ENCODE measurements around the gene SLC45A3. TPM values are rescaled to one million over a fixed set of nuclear protein-coding genes. Genes with fewer than 3 reads are reported as not detected.

SLC45A3 gene
- total RNA-seq, 1 experiment from 2014 or later = 5.5 TPM

GRCh38 chr1:205650241-205650640, 30.1 kb downstream of the SLC45A3 start:
- no peak for DNase-seq
- Histone ChIP-seq H3K9me3 (no peaks in the 10 kb centered on the region), H3K4me3 (ENCODE audit: low read depth, low read length) (no peak overlapping the region), H3K27me3 (replicated peaks; ENCODE audit: control insufficient read depth, insufficient read depth, low read length) (no peaks in the 10 kb centered on the region), H3K36me3 (ENCODE audit: control insufficient read depth, insufficient read depth, low read length) (no peaks in the 10 kb centered on the region), H3K4me1 (no peaks in the 10 kb centered on the region)
- ChIA-PET CTCF (interaction anchor here (0.6 to 2.1 kb wide), 2 partner anchors 9 to 114 kb away, joined by 6 to 10 read pairs; no protein-coding TSS in a partner anchor), POLR2A (no interaction called here)
- H3K4me3 Mint-ChIP-seq (ENCODE audit: unreplicated experiment) = no peak overlapping the region
- no peaks in the 10 kb centered on the region for H3K36me3 Mint-ChIP-seq (ENCODE audit: insufficient read depth, unreplicated experiment)
- H3K27ac Mint-ChIP-seq (ENCODE audit: unreplicated experiment) = no peak overlapping the region
- intact Hi-C loops (cut with micrococcal nuclease; ENCODE audit: unreplicated experiment) = no loop called here
- no TSS peak for BruUV-seq (replicated peaks)
- H3K27me3 Mint-ChIP-seq (ENCODE audit: insufficient read depth, unreplicated experiment) = no peaks in the 10 kb centered on the region
- H3K9me3 Mint-ChIP-seq (ENCODE audit: unreplicated experiment) = no peaks in the 10 kb centered on the region
- TF ChIP-seq, protein P1, sequence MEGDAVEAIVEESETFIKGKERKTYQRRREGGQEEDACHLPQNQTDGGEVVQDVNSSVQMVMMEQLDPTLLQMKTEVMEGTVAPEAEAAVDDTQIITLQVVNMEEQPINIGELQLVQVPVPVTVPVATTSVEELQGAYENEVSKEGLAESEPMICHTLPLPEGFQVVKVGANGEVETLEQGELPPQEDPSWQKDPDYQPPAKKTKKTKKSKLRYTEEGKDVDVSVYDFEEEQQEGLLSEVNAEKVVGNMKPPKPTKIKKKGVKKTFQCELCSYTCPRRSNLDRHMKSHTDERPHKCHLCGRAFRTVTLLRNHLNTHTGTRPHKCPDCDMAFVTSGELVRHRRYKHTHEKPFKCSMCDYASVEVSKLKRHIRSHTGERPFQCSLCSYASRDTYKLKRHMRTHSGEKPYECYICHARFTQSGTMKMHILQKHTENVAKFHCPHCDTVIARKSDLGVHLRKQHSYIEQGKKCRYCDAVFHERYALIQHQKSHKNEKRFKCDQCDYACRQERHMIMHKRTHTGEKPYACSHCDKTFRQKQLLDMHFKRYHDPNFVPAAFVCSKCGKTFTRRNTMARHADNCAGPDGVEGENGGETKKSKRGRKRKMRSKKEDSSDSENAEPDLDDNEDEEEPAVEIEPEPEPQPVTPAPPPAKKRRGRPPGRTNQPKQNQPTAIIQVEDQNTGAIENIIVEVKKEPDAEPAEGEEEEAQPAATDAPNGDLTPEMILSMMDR (IDR thresholded peaks at IDR 0.05; ENCODE audit: insufficient read depth in 1 of 2, low read depth in 1 of 2, low read length in 1 of 2, severe bottlenecking in 1 of 2, unreplicated experiment in 1 of 2) = no peak
- no peaks in the 10 kb centered on the region for H3K4me1 Mint-ChIP-seq (ENCODE audit: low read depth, unreplicated experiment)

DNA sequence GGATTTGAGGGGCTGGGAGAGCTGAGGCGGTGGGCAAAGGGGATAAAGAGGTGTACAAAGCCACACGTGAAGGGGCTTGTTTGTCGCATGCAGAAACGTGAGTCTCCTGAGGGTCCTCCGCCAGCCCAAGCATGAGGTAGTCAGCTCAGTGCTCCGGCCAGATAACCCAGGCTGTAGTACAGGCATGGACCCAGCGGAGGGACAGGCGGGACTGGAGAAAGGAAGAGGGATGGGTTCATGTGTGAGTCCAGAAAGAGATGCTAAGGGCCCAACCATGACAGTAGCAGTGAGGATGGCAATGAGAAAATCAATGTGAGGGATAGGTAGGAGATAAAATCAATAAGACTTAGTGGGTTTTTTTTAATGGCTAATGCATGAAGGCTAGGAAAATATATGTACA, 34.8 kb downstream of the SLC45A3 start:
- no TSS peak for BruUV-seq (replicated peaks)
- no peak overlapping the region for H3K4me3 Mint-ChIP-seq (ENCODE audit: unreplicated experiment)

GRCh38 chr1:205642679-205643307, 37.5 kb downstream of the SLC45A3 start:
- H3K27me3 ChIP-seq (replicated peaks; ENCODE audit: control insufficient read depth, insufficient read depth, low read length) = no peaks in the 10 kb centered on the region
- TF ChIP-seq, protein P1 (IDR thresholded peaks at IDR 0.05; ENCODE audit: insufficient read depth in 1 of 2, low read depth in 1 of 2, low read length in 1 of 2, severe bottlenecking in 1 of 2, unreplicated experiment in 1 of 2) = no peak
- ChIA-PET CTCF (interaction anchor here (0.6 kb wide), 1 partner anchor 15 kb away, joined by 3 read pairs; no protein-coding TSS in a partner anchor), POLR2A (no interaction called here)
- no peaks in the 10 kb centered on the region for H3K36me3 Mint-ChIP-seq (ENCODE audit: insufficient read depth, unreplicated experiment)
- BruUV-seq (replicated peaks) = no TSS peak
- no peaks in the 10 kb centered on the region for H3K9me3 Mint-ChIP-seq (ENCODE audit: unreplicated experiment)
- H3K27ac Mint-ChIP-seq (ENCODE audit: unreplicated experiment) = no peak overlapping the region
- intact Hi-C loops (cut with micrococcal nuclease; ENCODE audit: unreplicated experiment) = no loop called here
- H3K27me3 Mint-ChIP-seq (ENCODE audit: insufficient read depth, unreplicated experiment) = no peaks in the 10 kb centered on the region
- no peaks in the 10 kb centered on the region for H3K4me1 ChIP-seq
- H3K4me3 Mint-ChIP-seq (ENCODE audit: unreplicated experiment) = no peak overlapping the region
- H3K4me3 ChIP-seq (ENCODE audit: low read depth, low read length) = no peak overlapping the region
- DNase-seq = no peak
- H3K36me3 ChIP-seq (ENCODE audit: control insufficient read depth, insufficient read depth, low read length) = no peaks in the 10 kb centered on the region
- no peaks in the 10 kb centered on the region for H3K4me1 Mint-ChIP-seq (ENCODE audit: low read depth, unreplicated experiment)
- no peaks in the 10 kb centered on the region for H3K9me3 ChIP-seq

More for the DNA sequence above, 34.8 kb downstream of the SLC45A3 start:
- intact Hi-C loops (cut with micrococcal nuclease; ENCODE audit: unreplicated experiment) = no loop called here
- Histone ChIP-seq H3K4me3 (ENCODE audit: low read depth, low read length) (no peak overlapping the region), H3K36me3 (ENCODE audit: control insufficient read depth, insufficient read depth, low read length) (no peaks in the 10 kb centered on the region), H3K27me3 (replicated peaks; ENCODE audit: control insufficient read depth, insufficient read depth, low read length) (no peaks in the 10 kb centered on the region), H3K9me3 (no peaks in the 10 kb centered on the region), H3K4me1 (no peaks in the 10 kb centered on the region)
- H3K36me3 Mint-ChIP-seq (ENCODE audit: insufficient read depth, unreplicated experiment) = no peaks in the 10 kb centered on the region
- no peak for DNase-seq
- no peak overlapping the region for H3K27ac Mint-ChIP-seq (ENCODE audit: unreplicated experiment)
- no peaks in the 10 kb centered on the region for H3K27me3 Mint-ChIP-seq (ENCODE audit: insufficient read depth, unreplicated experiment)
- no peaks in the 10 kb centered on the region for H3K9me3 Mint-ChIP-seq (ENCODE audit: unreplicated experiment)
- ChIA-PET POLR2A (interaction anchor here (0.6 to 1.0 kb wide), 2 partner anchors 13 to 16 kb away, joined by 4 to 6 read pairs; no protein-coding TSS in a partner anchor), CTCF (interaction anchor here (0.6 to 0.9 kb wide), 2 partner anchors 54 to 68 kb away, joined by 5 to 6 read pairs; no protein-coding TSS in a partner anchor)
- TF ChIP-seq, protein P1 (IDR thresholded peaks at IDR 0.05; ENCODE audit: insufficient read depth in 1 of 2, low read depth in 1 of 2, low read length in 1 of 2, severe bottlenecking in 1 of 2, unreplicated experiment in 1 of 2) = no peak
- no peaks in the 10 kb centered on the region for H3K4me1 Mint-ChIP-seq (ENCODE audit: low read depth, unreplicated experiment)
